Measurements from ENCODE around the gene TMEM37.

DNA sequence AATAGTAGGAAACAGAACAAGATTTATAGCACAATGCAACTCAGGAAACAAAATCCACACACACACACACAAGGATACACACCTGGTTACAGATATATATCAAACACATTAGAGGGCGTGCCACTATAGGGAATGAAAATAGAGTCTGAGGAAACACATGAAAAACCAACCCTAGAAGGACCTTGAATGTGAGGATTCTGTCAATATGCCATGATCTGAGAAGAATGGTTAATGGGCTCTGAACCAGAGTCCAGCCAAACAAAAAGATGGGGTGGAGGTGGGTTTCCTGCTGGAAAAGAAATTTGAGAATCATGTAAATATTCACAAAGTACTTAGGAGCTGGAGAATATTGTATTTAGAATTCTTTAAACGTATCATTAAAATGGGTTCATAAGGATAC, 7.8 kb upstream of the TMEM37 start:
- no peak for TF ChIP-seq NFRKB (IDR thresholded peaks at IDR 0.05)
- no peak for TF ChIP-seq NR2C2 (CRISPR knock-in tag; IDR thresholded peaks at IDR 0.05; ENCODE audit: borderline replicate concordance)
- TF ChIP-seq, protein P1, sequence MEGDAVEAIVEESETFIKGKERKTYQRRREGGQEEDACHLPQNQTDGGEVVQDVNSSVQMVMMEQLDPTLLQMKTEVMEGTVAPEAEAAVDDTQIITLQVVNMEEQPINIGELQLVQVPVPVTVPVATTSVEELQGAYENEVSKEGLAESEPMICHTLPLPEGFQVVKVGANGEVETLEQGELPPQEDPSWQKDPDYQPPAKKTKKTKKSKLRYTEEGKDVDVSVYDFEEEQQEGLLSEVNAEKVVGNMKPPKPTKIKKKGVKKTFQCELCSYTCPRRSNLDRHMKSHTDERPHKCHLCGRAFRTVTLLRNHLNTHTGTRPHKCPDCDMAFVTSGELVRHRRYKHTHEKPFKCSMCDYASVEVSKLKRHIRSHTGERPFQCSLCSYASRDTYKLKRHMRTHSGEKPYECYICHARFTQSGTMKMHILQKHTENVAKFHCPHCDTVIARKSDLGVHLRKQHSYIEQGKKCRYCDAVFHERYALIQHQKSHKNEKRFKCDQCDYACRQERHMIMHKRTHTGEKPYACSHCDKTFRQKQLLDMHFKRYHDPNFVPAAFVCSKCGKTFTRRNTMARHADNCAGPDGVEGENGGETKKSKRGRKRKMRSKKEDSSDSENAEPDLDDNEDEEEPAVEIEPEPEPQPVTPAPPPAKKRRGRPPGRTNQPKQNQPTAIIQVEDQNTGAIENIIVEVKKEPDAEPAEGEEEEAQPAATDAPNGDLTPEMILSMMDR (CRISPR knock-in tag; IDR thresholded peaks at IDR 0.05), result peak; percentile 63
- TF ChIP-seq POLR2AphosphoS5 (IDR thresholded peaks at IDR 0.05; ENCODE audit: low read depth, low read length), result no peak
- TF ChIP-seq ZNF431 (CRISPR knock-in tag; IDR thresholded peaks at IDR 0.05; ENCODE audit: borderline replicate concordance, low read depth), result no peak
- TF ChIP-seq POLR2A (IDR thresholded peaks at IDR 0.05; ENCODE audit: insufficient read depth in 1 of 2, low read depth in 2 of 2, low read length in 2 of 2), result no peak
- TF ChIP-seq YY1 (IDR thresholded peaks at IDR 0.05; ENCODE audit: insufficient read depth, insufficient replicate concordance, low read depth, low read length), result no peak
- no peak for TF ChIP-seq CREB1 (IDR thresholded peaks at IDR 0.05)
- TF ChIP-seq CREB1 (CRISPR knock-in tag; IDR thresholded peaks at IDR 0.05), result no peak
- TF ChIP-seq, protein P2, sequence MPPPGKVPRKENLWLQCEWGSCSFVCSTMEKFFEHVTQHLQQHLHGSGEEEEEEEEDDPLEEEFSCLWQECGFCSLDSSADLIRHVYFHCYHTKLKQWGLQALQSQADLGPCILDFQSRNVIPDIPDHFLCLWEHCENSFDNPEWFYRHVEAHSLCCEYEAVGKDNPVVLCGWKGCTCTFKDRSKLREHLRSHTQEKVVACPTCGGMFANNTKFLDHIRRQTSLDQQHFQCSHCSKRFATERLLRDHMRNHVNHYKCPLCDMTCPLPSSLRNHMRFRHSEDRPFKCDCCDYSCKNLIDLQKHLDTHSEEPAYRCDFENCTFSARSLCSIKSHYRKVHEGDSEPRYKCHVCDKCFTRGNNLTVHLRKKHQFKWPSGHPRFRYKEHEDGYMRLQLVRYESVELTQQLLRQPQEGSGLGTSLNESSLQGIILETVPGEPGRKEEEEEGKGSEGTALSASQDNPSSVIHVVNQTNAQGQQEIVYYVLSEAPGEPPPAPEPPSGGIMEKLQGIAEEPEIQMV (CRISPR knock-in tag; IDR thresholded peaks at IDR 0.05; ENCODE audit: low read depth), result no peak
- no peak for TF ChIP-seq ZNF616 (CRISPR knock-in tag; IDR thresholded peaks at IDR 0.05; ENCODE audit: low read depth)
- TF ChIP-seq ZFP41 (CRISPR knock-in tag; IDR thresholded peaks at IDR 0.05; ENCODE audit: borderline replicate concordance), result no peak
- no peak for TF ChIP-seq SIN3A (IDR thresholded peaks at IDR 0.05; ENCODE audit: borderline replicate concordance, low read depth, low read length)
- TF ChIP-seq ZNF749 (CRISPR knock-in tag; IDR thresholded peaks at IDR 0.05; ENCODE audit: borderline replicate concordance), result no peak

Measured in HepG2 (cell line).